ENCODE measurements around the gene S1PR2. TPM values are rescaled to one million over a fixed set of nuclear protein-coding genes. Genes with fewer than 3 reads are reported as not detected.

Gene S1PR2
- total RNA-seq, 2 experiments from 2014 or later: 14.6 to 17.2 TPM

- CTCF ChIA-PET: interaction anchor here (1.4 kb wide), 1 partner anchor 42 kb away, joined by 6 read pairs; no protein-coding TSS in a partner anchor
- Mint-ChIP-seq H3K27ac (no peak overlapping the region), H3K4me1 (ENCODE audit: low read depth) (no peaks in the 10 kb centered on the region), H3K36me3 (ENCODE audit: low read depth) (no peaks in the 10 kb centered on the region), H3K9me3 (no peaks in the 10 kb centered on the region), H3K4me3 (no peak overlapping the region), H3K27me3 (no peaks in the 10 kb centered on the region)
- Histone ChIP-seq H3K27ac (ENCODE audit: low read depth in 1 of 2, low read length in 2 of 2) (no peak overlapping the region), H3K4me1 (ENCODE audit: insufficient read depth, low read length) (peaks cover 18% of the 10 kb centered on the region), H3K36me3 (ENCODE audit: insufficient read depth, low read length) (peaks cover 4% of the 10 kb centered on the region), H3K4me3 (ENCODE audit: low read length) (no peak overlapping the region), H3K9me3 (ENCODE audit: control insufficient read depth in 1 of 2, insufficient read depth in 1 of 2, low read length in 2 of 2) (no peaks in the 10 kb centered on the region), H3K27me3 (ENCODE audit: control insufficient read depth in 1 of 2, insufficient read depth in 2 of 2, low read length in 2 of 2) (no peaks in the 10 kb centered on the region)
- intact Hi-C loops (cut with DNase I, micrococcal nuclease): loop anchor here in 1 of 2 experiments (5.0 kb wide), 1 partner anchor 35 kb away; the partner anchor contains the start of gene MRPL4
- no peak for DNase-seq
- no peak for TF ChIP-seq CTCF (IDR thresholded peaks at IDR 0.05)
- POLR2A ChIA-PET: no interaction called here
- ATAC-seq (ENCODE audit: poor library complexity): no peak
Observed at GRCh38 chr19:10217085-10217484, 14.0 kb downstream of the S1PR2 start.

GRCh38 chr19:10214784-10215183, 16.3 kb downstream of the S1PR2 start:
- intact Hi-C loops (cut with DNase I, micrococcal nuclease): loop anchor here in 1 of 2 experiments (5.0 kb wide), 1 partner anchor 38 kb away; the partner anchor contains the start of gene MRPL4

GRCh38 chr19:10211691-10212090, 19.4 kb downstream of the S1PR2 start:
- TF ChIP-seq CTCF (IDR thresholded peaks at IDR 0.05): no peak
- no peaks in the 10 kb centered on the region for H3K36me3 Mint-ChIP-seq (ENCODE audit: low read depth)
- H3K4me1 Mint-ChIP-seq (ENCODE audit: low read depth): no peaks in the 10 kb centered on the region
- no peaks in the 10 kb centered on the region for H3K4me1 ChIP-seq (ENCODE audit: insufficient read depth, low read length)
- CTCF ChIA-PET: no interaction called here
- H3K4me3 ChIP-seq (ENCODE audit: low read length): no peak overlapping the region
- H3K27ac ChIP-seq (ENCODE audit: low read depth in 1 of 2, low read length in 2 of 2): no peak overlapping the region
- no peak overlapping the region for H3K4me3 Mint-ChIP-seq
- POLR2A ChIA-PET: no interaction called here
- H3K27ac Mint-ChIP-seq: no peak overlapping the region
- ATAC-seq (ENCODE audit: poor library complexity): no peak
- H3K9me3 ChIP-seq (ENCODE audit: control insufficient read depth in 1 of 2, insufficient read depth in 1 of 2, low read length in 2 of 2): peaks cover 0 to 3% of the 10 kb centered on the region in 2 experiments
- intact Hi-C loops (cut with DNase I, micrococcal nuclease): no loop called here
- H3K36me3 ChIP-seq (ENCODE audit: insufficient read depth, low read length): no peaks in the 10 kb centered on the region
- no peaks in the 10 kb centered on the region for H3K27me3 Mint-ChIP-seq
- H3K27me3 ChIP-seq (ENCODE audit: control insufficient read depth in 1 of 2, insufficient read depth in 2 of 2, low read length in 2 of 2): no peaks in the 10 kb centered on the region
- peaks cover 4% of the 10 kb centered on the region for H3K9me3 Mint-ChIP-seq
- no peak for DNase-seq

More at GRCh38 chr19:10214784-10215183, 16.3 kb downstream of the S1PR2 start:
- Histone ChIP-seq H3K9me3 (ENCODE audit: control insufficient read depth in 1 of 2, insufficient read depth in 1 of 2, low read length in 2 of 2) (no peaks in the 10 kb centered on the region), H3K27me3 (ENCODE audit: control insufficient read depth in 1 of 2, insufficient read depth in 2 of 2, low read length in 2 of 2) (no peaks in the 10 kb centered on the region), H3K36me3 (ENCODE audit: insufficient read depth, low read length) (peaks cover 4% of the 10 kb centered on the region), H3K27ac (ENCODE audit: low read depth in 1 of 2, low read length in 2 of 2) (no peak overlapping the region), H3K4me1 (ENCODE audit: insufficient read depth, low read length) (peaks cover 12% of the 10 kb centered on the region), H3K4me3 (ENCODE audit: low read length) (no peak overlapping the region)
- no peak for TF ChIP-seq CTCF (IDR thresholded peaks at IDR 0.05)
- no peaks in the 10 kb centered on the region for H3K9me3 Mint-ChIP-seq
- no peaks in the 10 kb centered on the region for H3K27me3 Mint-ChIP-seq
- ChIA-PET CTCF (interaction anchor here (0.6 kb wide), 1 partner anchor 100 kb away, joined by 3 read pairs; no protein-coding TSS in a partner anchor), POLR2A (no interaction called here)
- no peak for ATAC-seq (ENCODE audit: poor library complexity)
- H3K4me1 Mint-ChIP-seq (ENCODE audit: low read depth): no peaks in the 10 kb centered on the region
- DNase-seq: no peak
- H3K36me3 Mint-ChIP-seq (ENCODE audit: low read depth): no peaks in the 10 kb centered on the region
- no peak overlapping the region for H3K4me3 Mint-ChIP-seq
- no peak overlapping the region for H3K27ac Mint-ChIP-seq

Data from CD4-positive, alpha-beta T cell (primary cell).